Muscle of leg (tissue), 11 donors: Measurements from ENCODE around the gene E2F1. TPM values are rescaled to one million over a fixed set of nuclear protein-coding genes. Genes with fewer than 3 reads are reported as not detected.
"Not testable (repeated sequence)": the region's sequence is repeated elsewhere in the genome, so short reads cannot be mapped to it uniquely, and the experiment has no call there.

Experiments
- DNase-seq: peaks from one replicate; pipeline ENCODE4 v3.0.0; 2013
- H3K27ac ChIP-seq: one replicate; pipeline ENCODE4 v1.5.1; 2013; ENCODE audit warnings: mild to moderate bottlenecking, low read length, control low read depth
- H3K27me3 ChIP-seq: one replicate; pipeline ENCODE4 v1.6.1; 2013; ENCODE audit warnings: low read length; ENCODE audit not compliant: control insufficient read depth, insufficient read depth
- H3K36me3 ChIP-seq: one replicate; pipeline ENCODE4 v1.6.1; 2013; ENCODE audit warnings: low read length; ENCODE audit not compliant: control insufficient read depth, insufficient read depth
- H3K4me1 ChIP-seq: one replicate; pipeline ENCODE4 v1.6.1; 2013; ENCODE audit warnings: low read length; ENCODE audit not compliant: control insufficient read depth, insufficient read depth
- H3K4me3 ChIP-seq: one replicate; pipeline ENCODE4 v1.5.1; 2013; ENCODE audit warnings: low read length, control low read depth
- H3K9me3 ChIP-seq: replicated peaks from 2 replicates; pipeline ENCODE4 v1.6.1; 2013; ENCODE audit warnings: low read depth, low read length; ENCODE audit not compliant: control insufficient read depth
- WGBS: methylation state at CpG from one replicate; pipeline ENCODE4 v1.1.5; 2013; ENCODE audit warnings: missing lambda C conversion rate; ENCODE audit not compliant: insufficient coverage; 5-methylcytosine and 5-hydroxymethylcytosine counted together
- polyA plus RNA-seq, 8 donors: library from polyadenylated mRNA; unstranded; fragments of 120-200 nt; gene quantifications; one replicate each; pipeline versions ENCODE4 v1.2.1 to v1.2.3, GENCODE V29; 2013; ENCODE audit warnings: inconsistent platforms in 1 of 8, low replicate concordance in 1 of 8; ENCODE audit not compliant: insufficient read length in 8 of 8, insufficient read depth in 1 of 8
- total RNA-seq: library from RNA; stranded (reverse); fragments of 120-200 nt; gene quantifications from one replicate; pipeline ENCODE4 v1.2.4, GENCODE V29; 2013

E2F1 gene
- total and polyA plus RNA-seq, 9 donors = 7.8 to 16.7 (median 12.8) TPM

- no peak overlapping the region for H3K27ac ChIP-seq
- H3K36me3 ChIP-seq = peaks cover 58% of the 10 kb centered on the region
- H3K9me3 ChIP-seq = no peaks in the 10 kb centered on the region
- no peaks in the 10 kb centered on the region for H3K4me1 ChIP-seq
- 82% methylated on average over 11 of the region's 13 CpGs for WGBS
- H3K27me3 ChIP-seq = no peaks in the 10 kb centered on the region
- no peak for DNase-seq
- H3K4me3 ChIP-seq = no peak overlapping the region
These were observed 45.9 kb downstream of the E2F1 start for GRCh38 chr20:33640287-33640686.

GRCh38 chr20:33636776-33637175 is 49.4 kb downstream of the E2F1 start:
- H3K36me3 ChIP-seq = peaks cover 51% of the 10 kb centered on the region
- DNase-seq = no peak
- no peak overlapping the region for H3K27ac ChIP-seq
- H3K27me3 ChIP-seq = no peaks in the 10 kb centered on the region
- no peak overlapping the region for H3K4me3 ChIP-seq
- H3K4me1 ChIP-seq = no peaks in the 10 kb centered on the region
- no peaks in the 10 kb centered on the region for H3K9me3 ChIP-seq
- WGBS = 90% methylated on average over 1 of the region's 1 CpG

GRCh38 chr20:33635341-33635740 is 50.8 kb downstream of the E2F1 start:
- Histone ChIP-seq H3K9me3 (no peaks in the 10 kb centered on the region), H3K4me3 (no peak overlapping the region), H3K4me1 (no peaks in the 10 kb centered on the region), H3K27ac (no peak overlapping the region), H3K27me3 (no peaks in the 10 kb centered on the region), H3K36me3 (peaks cover 53% of the 10 kb centered on the region)
- WGBS = 85% methylated on average over 1 of the region's 3 CpGs
- no peak for DNase-seq

- not testable (repeated sequence) for H3K27me3 ChIP-seq, H3K4me1 ChIP-seq, DNase-seq, H3K4me3 ChIP-seq, H3K9me3 ChIP-seq, H3K27ac ChIP-seq
- peaks cover 54% of the 10 kb centered on the region for H3K36me3 ChIP-seq
- 100% methylated on average over 1 of the region's 4 CpGs for WGBS
These were observed 54.3 kb downstream of the E2F1 start for GRCh38 chr20:33631910-33632309.

GRCh38 chr20:33630507-33630906 is 55.7 kb downstream of the E2F1 start:
- no peak overlapping the region for H3K27ac ChIP-seq
- no peak overlapping the region for H3K4me3 ChIP-seq
- peaks cover 59% of the 10 kb centered on the region for H3K36me3 ChIP-seq
- no peaks in the 10 kb centered on the region for H3K9me3 ChIP-seq
- 92% methylated on average over 2 of the region's 4 CpGs for WGBS
- no peaks in the 10 kb centered on the region for H3K27me3 ChIP-seq
- no peak for DNase-seq
- H3K4me1 ChIP-seq = no peaks in the 10 kb centered on the region

GRCh38 chr20:33629979-33630378 is 56.2 kb downstream of the E2F1 start:
- WGBS = 100% methylated on average over 1 of the region's 5 CpGs
- H3K27ac ChIP-seq = no peak overlapping the region
- H3K9me3 ChIP-seq = no peaks in the 10 kb centered on the region
- no peak overlapping the region for H3K4me3 ChIP-seq
- no peak for DNase-seq
- H3K27me3 ChIP-seq = no peaks in the 10 kb centered on the region
- peaks cover 63% of the 10 kb centered on the region for H3K36me3 ChIP-seq
- no peaks in the 10 kb centered on the region for H3K4me1 ChIP-seq

- Histone ChIP-seq H3K27ac (no peak overlapping the region), H3K36me3 (peaks cover 65% of the 10 kb centered on the region), H3K4me1 (no peaks in the 10 kb centered on the region), H3K27me3 (no peaks in the 10 kb centered on the region), H3K9me3 (no peaks in the 10 kb centered on the region), H3K4me3 (no peak overlapping the region)
- 95% methylated on average over 8 of the region's 10 CpGs for WGBS
- no peak for DNase-seq
These were observed 56.7 kb downstream of the E2F1 start for GRCh38 chr20:33629533-33629932.

- Histone ChIP-seq H3K36me3 (peaks cover 64% of the 10 kb centered on the region), H3K27ac (no peak overlapping the region), H3K4me1 (no peaks in the 10 kb centered on the region), H3K4me3 (no peak overlapping the region), H3K9me3 (no peaks in the 10 kb centered on the region), H3K27me3 (no peaks in the 10 kb centered on the region)
- no CpG with 5 or more reads among the region's 4 CpGs for WGBS
- DNase-seq = no peak
These were observed 58.5 kb downstream of the E2F1 start for GRCh38 chr20:33627577-33628216.

GRCh38 chr20:33626190-33626589 is 60.0 kb downstream of the E2F1 start:
- H3K4me1 ChIP-seq = no peaks in the 10 kb centered on the region
- no CpG with 5 or more reads among the region's 4 CpGs for WGBS

More at GRCh38 chr20:33626190-33626589, 60.0 kb downstream of the E2F1 start:
- Histone ChIP-seq H3K4me3 (no peak overlapping the region), H3K36me3 (peaks cover 54% of the 10 kb centered on the region), H3K27ac (no peak overlapping the region), H3K27me3 (no peaks in the 10 kb centered on the region), H3K9me3 (no peaks in the 10 kb centered on the region)
- no peak for DNase-seq
